ENCODE measurements around the gene PARD3.
"Not testable (repeated sequence)": the region's sequence is repeated elsewhere in the genome, so short reads cannot be mapped to it uniquely, and the experiment has no call there.

PARD3 gene

DNA sequence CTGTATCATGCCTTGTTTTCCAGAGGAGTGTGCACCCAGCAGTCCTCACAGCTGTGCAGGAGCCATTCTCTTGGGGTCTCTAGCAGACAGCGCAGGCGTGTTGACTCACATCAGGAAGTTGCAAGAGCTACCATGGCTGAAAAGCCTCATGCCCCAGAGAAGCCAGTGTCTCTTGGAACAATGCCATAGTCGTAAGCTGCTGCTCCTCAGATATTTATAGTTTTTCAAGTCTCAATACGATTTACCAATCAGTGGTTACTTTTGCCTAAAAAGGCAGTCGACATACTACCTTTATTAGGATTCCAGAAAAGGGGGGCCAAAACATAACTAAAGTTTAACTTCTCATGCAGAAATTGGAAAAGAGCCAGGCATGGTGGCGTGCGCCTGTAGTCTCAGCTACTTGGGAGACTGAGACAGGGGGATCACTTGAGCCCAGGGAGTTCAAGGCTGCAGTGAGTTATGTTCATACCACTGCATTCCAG is 407.7 kb downstream of the PARD3 start:
- no peak for DNase-seq

- DNase-seq = no peak
Observed at GRCh38 chr10:34406463-34407323, 408.4 kb downstream of the PARD3 start.

DNA sequence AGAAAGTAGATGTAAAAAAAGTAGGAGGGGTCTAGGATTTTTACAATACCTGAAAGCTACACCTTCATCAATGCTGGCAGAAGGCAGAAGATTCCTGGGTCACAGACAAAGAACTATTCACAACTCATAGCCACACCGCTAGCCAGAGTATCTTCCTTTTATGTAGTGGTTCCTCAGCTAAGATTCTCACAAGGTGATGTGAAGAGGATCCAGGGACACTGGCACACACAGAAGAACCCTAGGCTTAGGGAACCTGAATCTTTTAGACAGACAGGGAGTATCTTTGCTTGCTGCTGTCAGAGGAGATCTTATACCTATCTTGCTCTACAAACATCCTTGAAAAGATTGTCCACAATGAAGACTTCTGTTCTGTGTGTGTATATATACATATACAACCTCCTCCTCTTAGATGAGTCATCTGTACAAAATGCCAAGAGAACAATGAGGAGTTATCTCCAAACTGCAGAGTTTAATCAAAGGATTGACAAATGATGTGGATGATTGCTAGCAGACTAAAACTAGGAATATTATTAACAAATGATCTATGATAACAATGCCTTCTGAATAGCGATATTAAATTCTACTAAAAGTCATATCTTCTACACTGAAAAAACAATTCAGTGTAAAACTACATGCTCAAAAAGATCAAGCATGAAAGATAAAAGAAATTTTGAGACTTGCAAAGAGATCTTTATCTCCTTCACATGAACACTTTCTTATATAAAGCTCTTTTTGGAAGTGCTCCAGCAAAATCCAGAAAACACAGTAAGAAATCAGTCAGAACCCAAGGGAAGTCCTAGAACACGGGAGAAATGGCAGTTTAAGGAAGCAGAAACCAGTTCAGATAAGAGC is 409.3 kb downstream of the PARD3 start:
- DNase-seq = no peak

DNA sequence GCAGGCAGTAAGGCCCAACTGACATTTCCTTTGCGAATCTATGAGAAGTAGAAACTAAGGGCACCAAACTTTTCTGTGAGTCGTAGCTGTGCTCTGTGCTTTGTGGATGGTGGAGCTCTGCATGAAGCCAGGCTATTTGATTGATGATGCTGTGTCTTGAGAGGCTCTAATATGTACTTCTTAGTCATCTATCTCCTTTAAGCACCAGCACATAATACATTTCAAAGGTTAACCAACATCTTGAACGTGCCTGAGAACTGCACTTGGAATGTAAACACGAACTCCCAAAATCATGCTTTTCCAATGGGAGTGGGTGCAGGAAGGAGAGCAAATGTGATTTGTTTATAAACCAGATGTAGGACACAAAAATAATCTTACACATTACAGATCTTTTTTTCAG is 411.6 kb downstream of the PARD3 start:
- no peak for DNase-seq

- no peak for DNase-seq
Observed at GRCh38 chr10:34400075-34400474, 415.0 kb downstream of the PARD3 start.

GRCh38 chr10:34399013-34399412 is 416.1 kb downstream of the PARD3 start:
- DNase-seq = no peak

DNA sequence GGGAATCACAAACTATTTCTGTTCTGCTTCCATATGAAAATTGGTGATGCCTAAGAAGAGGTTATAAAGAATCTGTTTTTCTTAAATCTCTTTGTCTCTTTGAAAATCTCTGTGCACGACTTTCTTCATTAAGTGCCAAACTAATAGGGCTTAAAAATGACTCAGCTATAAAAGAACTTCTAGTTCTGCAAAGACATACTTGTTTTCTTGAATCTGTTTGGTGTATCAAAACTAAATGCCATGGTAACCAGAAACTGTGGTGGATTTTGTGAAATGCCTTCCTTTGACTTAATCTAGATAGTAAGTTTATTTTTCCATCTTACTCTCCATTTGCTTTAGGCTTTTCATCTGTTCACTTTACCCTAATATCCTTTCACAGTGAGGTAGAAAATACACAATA is 417.8 kb downstream of the PARD3 start:
- no peak for DNase-seq

DNA sequence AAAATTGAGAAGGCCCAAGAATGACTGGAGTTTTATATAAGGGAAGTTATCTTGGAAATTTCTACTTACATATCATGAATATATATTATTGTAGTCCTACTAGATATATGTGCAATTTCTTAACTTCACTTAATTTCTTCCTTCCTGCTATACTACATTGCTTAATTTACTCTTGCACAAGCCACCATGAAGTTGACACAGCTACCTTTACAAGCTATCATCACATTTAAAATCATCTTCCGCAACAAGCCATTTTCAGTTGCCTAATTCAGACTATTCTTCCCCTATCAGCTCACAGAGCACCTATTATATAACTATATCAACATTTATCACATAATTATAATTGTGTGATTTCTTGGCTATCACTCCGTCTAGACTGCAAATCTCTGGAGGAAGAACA is 418.4 kb downstream of the PARD3 start:
- no peak for DNase-seq

GRCh38 chr10:34392641-34393170 is 422.4 kb downstream of the PARD3 start:
- DNase-seq = no peak

GRCh38 chr10:34391168-34391567 is 423.9 kb downstream of the PARD3 start:
- DNase-seq = not testable (repeated sequence)

- DNase-seq = no peak
Observed at GRCh38 chr10:34389801-34390200, 425.3 kb downstream of the PARD3 start.

GRCh38 chr10:34386921-34387320 is 428.2 kb downstream of the PARD3 start:
- no peak for DNase-seq

DNA sequence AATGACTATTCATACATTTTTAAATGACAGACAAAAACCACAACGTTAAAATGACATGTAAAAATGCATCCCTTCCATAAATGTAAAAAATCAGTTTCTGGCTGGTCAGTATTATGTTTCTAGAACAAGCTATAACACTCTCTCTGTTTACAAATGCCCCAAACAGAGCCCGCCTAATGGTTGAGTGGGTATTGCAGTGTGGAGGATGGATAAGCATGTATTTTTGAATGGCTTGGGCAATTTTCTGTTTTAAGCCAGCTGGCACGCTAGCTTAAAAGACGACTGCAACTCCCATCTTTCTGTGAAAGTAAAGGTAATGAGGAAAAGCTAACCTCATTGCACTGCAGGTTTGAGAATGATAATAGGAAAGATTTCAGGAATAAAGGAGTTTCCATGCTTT is 430.7 kb downstream of the PARD3 start:
- DNase-seq = no peak

DNA sequence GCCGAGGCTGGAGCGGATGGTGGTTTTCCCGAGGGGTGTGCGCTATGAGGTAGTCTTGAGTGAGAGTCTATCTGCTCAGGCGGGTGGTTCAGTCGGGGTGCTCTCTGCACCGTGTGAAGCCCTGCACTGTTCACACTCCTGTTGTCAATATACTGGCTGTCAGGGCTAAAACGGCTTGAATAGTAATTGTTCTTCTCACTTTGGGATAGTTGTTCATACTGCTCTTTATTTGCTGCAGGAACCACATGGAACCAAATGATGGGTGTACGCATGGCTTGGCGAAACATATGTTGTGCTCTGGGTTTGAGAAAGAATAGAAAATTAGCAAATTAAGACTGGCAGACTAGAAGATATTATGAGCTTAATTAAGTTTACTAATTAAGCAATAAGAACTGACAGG is 432.5 kb downstream of the PARD3 start:
- no peak for DNase-seq

GRCh38 chr10:34380856-34381255 is 434.2 kb downstream of the PARD3 start:
- no peak for DNase-seq

DNA sequence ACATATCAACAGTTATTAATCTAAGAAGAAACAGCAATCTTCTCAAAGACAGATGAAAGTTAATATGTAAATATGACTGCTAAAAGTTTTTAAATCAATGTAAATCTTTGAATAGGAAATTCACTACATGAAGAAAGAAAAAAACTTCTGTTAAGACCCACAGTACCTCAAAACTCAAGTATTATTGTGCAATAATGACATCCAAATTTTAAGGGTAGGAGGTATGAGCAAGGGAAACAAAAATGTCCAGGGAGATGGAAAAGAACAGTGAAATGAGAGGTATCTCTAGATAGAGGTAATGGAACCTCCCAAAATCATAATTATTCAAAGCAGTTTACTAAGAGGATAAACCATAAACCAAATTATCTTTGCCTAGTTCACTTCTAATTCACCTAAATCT is 436.8 kb downstream of the PARD3 start:
- DNase-seq = no peak

- DNase-seq = no peak
Observed at GRCh38 chr10:34377833-34378232, 437.3 kb downstream of the PARD3 start.

- DNase-seq = no peak
Observed at GRCh38 chr10:34374356-34375045, 440.6 kb downstream of the PARD3 start.

GRCh38 chr10:34373211-34373610 is 441.9 kb downstream of the PARD3 start:
- DNase-seq = no peak

- no peak for DNase-seq
Observed at GRCh38 chr10:34372509-34372908, 442.6 kb downstream of the PARD3 start.

DNA sequence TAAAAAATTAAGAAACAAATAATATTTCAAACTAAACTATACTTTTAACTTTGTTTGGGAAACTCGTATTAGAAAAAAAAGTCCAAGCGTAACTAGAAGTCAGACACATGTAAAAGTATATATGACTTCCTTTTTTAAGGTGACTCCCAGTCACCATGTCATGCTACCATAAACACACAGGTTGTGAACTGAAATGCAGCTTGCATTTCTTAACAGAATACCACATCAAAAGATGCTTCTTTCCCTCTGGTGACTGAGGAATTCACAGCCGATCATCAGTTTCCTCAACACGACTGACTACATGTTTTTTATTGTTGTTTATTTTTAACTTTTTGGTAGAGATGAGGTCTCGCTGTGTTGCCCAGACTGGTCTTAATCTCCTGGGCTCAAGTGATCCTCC is 445.0 kb downstream of the PARD3 start:
- no peak for DNase-seq

GRCh38 chr10:34369120-34369519 is 446.0 kb downstream of the PARD3 start:
- no peak for DNase-seq
